GM12878 (cell line): ENCODE results near the gene SIGLEC10. TPM values are rescaled to one million over a fixed set of nuclear protein-coding genes. Genes with fewer than 3 reads are reported as not detected.

Source experiments
- ATAC-seq: fragments of 200-7000 bp; cut with Tn5 transposase; 3 replicates; pipeline ENCODE4 v1.9.1; 2020; ENCODE audit warnings: mild to moderate bottlenecking, moderate library complexity
- BruUV-seq: library from RNA; stranded (reverse); fragments of 400-500 nt; replicated peaks from 2 replicates; lab custom pipeline; 2021; lab: Mats Ljungman, UMichigan
- CTCF ChIA-PET: fragments of 300-600 bp; sonication (Branson Sonifier 250); formaldehyde crosslinking; extraction: SDS; loops from one replicate; lab custom pipeline; 2021; ENCODE audit warnings: inconsistent platforms; lab: Yijun Ruan, JAX
- POLR2A ChIA-PET: fragments of 350-600 bp; formaldehyde crosslinking; extraction: SDS; loops from one replicate; lab custom pipeline; 2021; ENCODE audit warnings: inconsistent platforms; lab: Charles Lee
- RAD21 ChIA-PET: fragments of 300-600 bp; sonication (Branson Sonifier 250); formaldehyde crosslinking; loops from one replicate; lab custom pipeline; 2023; ENCODE audit warnings: antibody characterized with exemption; ENCODE audit not compliant: unreplicated experiment; lab: Charles Lee
- SMC1A ChIA-PET: fragments of 300-600 bp; sonication (Branson Sonifier 250); formaldehyde crosslinking; loops from one replicate; lab custom pipeline; 2023; ENCODE audit not compliant: unreplicated experiment, uncharacterized antibody; lab: Charles Lee
- DNase-seq: peaks from one replicate; pipeline ENCODE4 v3.0.0-alpha.2; 2011; ENCODE audit warnings: low read depth, low spot score
- FAIRE-seq: peaks from 3 replicates; lab custom pipeline; 2011; peaks lifted over from hg19 to GRCh38; lab: Jason Lieb, UNC
- H2AFZ ChIP-seq: 2 replicates; pipeline ENCODE4 v1.6.0; 2011; ENCODE audit warnings: low read depth, low read length, control low read depth; ENCODE audit not compliant: control insufficient read depth
- H3K27ac ChIP-seq: 2 replicates; pipeline ENCODE4 v1.5.1; 2011; ENCODE audit warnings: control low read depth; ENCODE audit not compliant: control insufficient read depth, insufficient read depth
- H3K27me3 ChIP-seq, 2 experiments: replicated peaks in 1 of 2; 2 replicates each; pipeline versions ENCODE4 v1.6.0 to v1.6.1; 2011; ENCODE audit warnings: low read length in 1 of 2; ENCODE audit not compliant: control insufficient read depth in 2 of 2, insufficient read depth in 2 of 2
- H3K36me3 ChIP-seq, 2 experiments: 2 replicates each; pipeline ENCODE4 v1.5.1; 2011; ENCODE audit warnings: low read length in 1 of 2; ENCODE audit not compliant: control insufficient read depth in 2 of 2, insufficient read depth in 2 of 2
- H3K4me1 ChIP-seq: 2 replicates; pipeline ENCODE4 v1.6.1; 2011; ENCODE audit warnings: mild to moderate bottlenecking, low read length, moderate library complexity, mixed read lengths; ENCODE audit not compliant: control insufficient read depth, insufficient read depth
- H3K4me2 ChIP-seq: 2 replicates; pipeline ENCODE4 v1.6.0; 2011; ENCODE audit warnings: control low read depth; ENCODE audit not compliant: control insufficient read depth, insufficient read depth
- H3K4me3 ChIP-seq: fragments of 200-600 bp; sonication (generic); 2 replicates; pipeline ENCODE4 v1.5.1; 2016
- H3K79me2 ChIP-seq: 2 replicates; pipeline ENCODE4 v1.6.0; 2011; ENCODE audit warnings: low read length; ENCODE audit not compliant: control insufficient read depth, insufficient read depth
- H3K9ac ChIP-seq: 2 replicates; pipeline ENCODE4 v1.8.0; 2011; ENCODE audit warnings: low read length, control low read depth, mixed read lengths; ENCODE audit not compliant: control insufficient read depth, insufficient read depth
- H3K9me3 ChIP-seq: replicated peaks from 3 replicates; pipeline ENCODE4 v1.5.1; 2011; ENCODE audit warnings: mild to moderate bottlenecking, low read length; ENCODE audit not compliant: control insufficient read depth, insufficient read depth
- H4K20me1 ChIP-seq: 2 replicates; pipeline ENCODE4 v1.6.0; 2011; ENCODE audit not compliant: control insufficient read depth, insufficient read depth
- BHLHE40 ChIP-seq, 2 experiments: fragments of 450-650 bp in 1 of 2; IDR thresholded peaks; 2 replicates each; pipeline ENCODE4 v1.6.1; 2011 to 2017; ENCODE audit warnings: low read depth in 2 of 2, borderline replicate concordance in 1 of 2, improper control_type of control experiment in 1 of 2, low read length in 1 of 2, mild to moderate bottlenecking in 1 of 2
- EED ChIP-seq: sonication (generic); IDR thresholded peaks from 2 replicates; pipeline ENCODE4 v1.6.1; 2016; ENCODE audit warnings: antibody characterized with exemption, low read depth
- FOS ChIP-seq: IDR thresholded peaks from 3 replicates; pipeline ENCODE4 v1.6.1; 2011; ENCODE audit warnings: borderline replicate concordance; ENCODE audit not compliant: insufficient read length; ENCODE audit errors: extremely low read depth
- HDGF ChIP-seq: fragments of 450-650 bp; IDR thresholded peaks from 2 replicates; pipeline ENCODE4 v1.6.1; 2016; ENCODE audit warnings: antibody characterized with exemption
- MTA2 ChIP-seq: fragments of 450-650 bp; IDR thresholded peaks from 2 replicates; pipeline ENCODE4 v1.6.1; 2016; ENCODE audit warnings: low read depth, mild to moderate bottlenecking, moderate library complexity
- NFYB ChIP-seq: IDR thresholded peaks from 2 replicates; pipeline ENCODE4 v1.6.1; 2011; ENCODE audit warnings: low read depth, mild to moderate bottlenecking, low read length, improper control_type of control experiment, moderate library complexity; ENCODE audit not compliant: insufficient read depth
- NR2C1 ChIP-seq: fragments of 450-650 bp; IDR thresholded peaks from 2 replicates; pipeline ENCODE4 v1.6.1; 2017; ENCODE audit warnings: antibody characterized with exemption, mild to moderate bottlenecking, moderate library complexity
- REST ChIP-seq: IDR thresholded peaks from 2 replicates; pipeline ENCODE4 v1.6.1; 2012; ENCODE audit warnings: mild to moderate bottlenecking, low read depth, low read length
- RFX5 ChIP-seq: IDR thresholded peaks from 2 replicates; pipeline ENCODE4 v1.6.1; 2011; ENCODE audit warnings: low read depth, low read length, improper control_type of control experiment
- RUNX3 ChIP-seq: IDR thresholded peaks from 2 replicates; pipeline ENCODE4 v1.6.1; 2012; ENCODE audit warnings: low read length, inconsistent platforms
- STAT1 ChIP-seq: fragments of 450-650 bp; conservative IDR thresholded peaks from 2 replicates; pipeline ENCODE4 v1.6.1; 2014; ENCODE audit warnings: antibody characterized with exemption, mild to moderate bottlenecking
- TCF12 ChIP-seq: IDR thresholded peaks from 2 replicates; pipeline ENCODE4 v1.6.1; 2011; ENCODE audit warnings: low read depth, mild to moderate bottlenecking, low read length
- USF1 ChIP-seq: IDR thresholded peaks from 2 replicates; pipeline ENCODE4 v1.6.1; 2011; ENCODE audit warnings: borderline replicate concordance, low read depth, mild to moderate bottlenecking, moderate library complexity, mixed read lengths, low read length; ENCODE audit not compliant: insufficient read depth; ENCODE audit errors: extremely low read length
- ZNF217 ChIP-seq: fragments of 450-650 bp; IDR thresholded peaks from 2 replicates; pipeline ENCODE4 v1.6.1; 2017; ENCODE audit warnings: antibody characterized with exemption, mild to moderate bottlenecking
- ZNF24 ChIP-seq: fragments of 450-650 bp; IDR thresholded peaks from 2 replicates; pipeline ENCODE4 v1.6.1; 2017; ENCODE audit warnings: antibody characterized with exemption, mild to moderate bottlenecking
- ZNF592 ChIP-seq: fragments of 450-650 bp; IDR thresholded peaks from 2 replicates; pipeline ENCODE4 v1.6.1; 2017; ENCODE audit warnings: mild to moderate bottlenecking, moderate library complexity
- WGBS: methylation state at CpG from one replicate; pipeline ENCODE4 v1.1.6; 2016; ENCODE audit warnings: low lambda C conversion rate; ENCODE audit not compliant: insufficient replicate concordance, insufficient coverage; ENCODE audit errors: missing lambda C conversion rate; 5-methylcytosine and 5-hydroxymethylcytosine counted together
- in situ Hi-C: fragments of 300-500 bp; cut with MboI; formaldehyde crosslinking; loops from 9 replicates; pipeline ENCODE4 v1.14.3; 2018; ENCODE audit warnings: mixed read lengths
- intact Hi-C: fragments of 100-400 bp; cut with micrococcal nuclease; formaldehyde crosslinking; loops from one replicate; pipeline ENCODE4 v1.14.2; 2022; ENCODE audit not compliant: unreplicated experiment
- polyA plus RNA-seq, 11 experiments: library from polyadenylated mRNA; depleted of rRNA in 4 of 11; unstranded in 6 of 11; stranded (reverse) in 5 of 11; fragments of >200 nt; fragmentation: Nextera tagmentation in 4 of 11; fragmentation: Illumina TruSeq in 1 of 11; extraction: Ambion mirVana in 4 of 11; extraction: Trizol in 1 of 11; gene quantifications; 1 replicate in 1 of 11; 2 replicates in 10 of 11; pipeline versions ENCODE4 v1.2.1 to v1.2.3, GENCODE V29; 2011 to 2016; ENCODE audit warnings: inconsistent platforms in 2 of 11, missing spikeins in 2 of 11, low read depth in 1 of 11
- total RNA-seq, 4 experiments: library from RNA; depleted of rRNA in 3 of 4; stranded (reverse); fragments of >200 nt in 3 of 4; fragmentation: Illumina TruSeq in 1 of 4; extraction: Trizol in 1 of 4; gene quantifications; 2 replicates each; pipeline versions ENCODE4 v1.2.1 to v1.2.3, GENCODE V29; 2013 to 2021

Gene SIGLEC10
- total and polyA plus RNA-seq, 10 of the 15 experiments (the other 5 are each of a cell fraction or from before 2014, with no cell fraction given), result 2.3 to 16.8 (median 7.8) TPM

GRCh38 chr19:51448411-51449016, 31.1 kb upstream of the SIGLEC10 start:
- H3K4me2 ChIP-seq, result peak overlapping the region; percentile 2
- H3K36me3 ChIP-seq, result no peaks in the 10 kb centered on the region
- H3K9me3 ChIP-seq, result no peaks in the 10 kb centered on the region; the same call in 2 of the 3 replicates
- BruUV-seq, result no TSS peak
- FAIRE-seq, result no peak
- ChIA-PET RAD21 (no interaction called here), CTCF (interaction anchor here (1.2 to 1.5 kb wide), 2 partner anchors 10 to 209 kb away, joined by 3 to 4 read pairs; no protein-coding TSS in a partner anchor), POLR2A (interaction anchor here (1.1 kb wide), 1 partner anchor 52 kb away, joined by 3 read pairs; no protein-coding TSS in a partner anchor), SMC1A (interaction anchor here (1.7 to 2.3 kb wide), 2 partner anchors 31 to 53 kb away, joined by 4 to 8 read pairs; partner anchors contain the start of gene SIGLEC10)
- intact Hi-C loops (no loop called here), in situ Hi-C loops (no loop called here)
- H3K79me2 ChIP-seq, result no peaks in the 10 kb centered on the region
- H4K20me1 ChIP-seq, result no peaks in the 10 kb centered on the region
- no peak for ATAC-seq
- no peak overlapping the region for H3K4me3 ChIP-seq
- H3K27ac ChIP-seq, result no peak overlapping the region
- no peak for DNase-seq
- H3K4me1 ChIP-seq, result peaks cover 5% of the 10 kb centered on the region; the same call in 1 of the 2 replicates
- H3K27me3 ChIP-seq, result no peaks in the 10 kb centered on the region; a peak in 1 of 4 replicates
- no peak overlapping the region for H3K9ac ChIP-seq
- 11% methylated on average over 13 of the region's 13 CpGs for WGBS
- H2AFZ ChIP-seq, result no peak overlapping the region
- TF ChIP-seq NR2C1 (no peak), RUNX3 (peak; percentile 41), ZNF217 (no peak), USF1 (no peak), NFYB (no peak), HDGF (no peak), FOS (no peak), ZNF592 (no peak), REST (no peak), TCF12 (no peak), BHLHE40 (IDR thresholded peaks at IDR 0.05; ENCODE audit: borderline replicate concordance in 1 of 2, low read depth in 2 of 2, low read length in 1 of 2) (0 out of 4 replicates have a peak, but pooled peaks of 1 of the 2 experiments have one; percentile 28), STAT1 (no peak), MTA2 (no peak), ZNF24 (no peak), RFX5 (no peak), EED (no peak)
